Activated CD8-positive, alpha-beta memory T cell treated with anti-CD3 and anti-CD28 coated beads for 48 hours (primary cell): ENCODE measurements around the gene PLPPR3.
"Not testable (repeated sequence)": the region's sequence is repeated elsewhere in the genome, so short reads cannot be mapped to it uniquely, and the experiment has no call there.

Experiments
- DNase-seq, 3 experiments: peaks; one replicate each; pipeline ENCODE4 v3.0.0-alpha.2; 2020; ENCODE audit warnings: low read depth in 2 of 3, low spot score in 2 of 3

Gene PLPPR3

GRCh38 chr19:827710-828321 lies 6.1 kb upstream of the PLPPR3 start, which contains the start of gene AZU1:
Gene AZU1 (plus strand): TSS chr19:827837. CDS start chr19:827847, 10 bp downstream.
- no peak for DNase-seq

GRCh38 chr19:827314-827709 lies 5.6 kb upstream of the PLPPR3 start:
- DNase-seq, result no peak

GRCh38 chr19:825897-826644 lies 4.3 kb upstream of the PLPPR3 start:
- DNase-seq, result no peak

GRCh38 chr19:824885-825284 lies 3.1 kb upstream of the PLPPR3 start:
- DNase-seq, result no peak

- no peak for DNase-seq
Measured at GRCh38 chr19:823565-824121, 1.9 kb upstream of the PLPPR3 start.

GRCh38 chr19:821231-821824 lies 427 bp downstream of the PLPPR3 start:
- DNase-seq, result no peak

GRCh38 chr19:820212-820611 lies 1.5 kb downstream of the PLPPR3 start:
- not testable (repeated sequence) for DNase-seq

GRCh38 chr19:816500-816857 lies 5.3 kb downstream of the PLPPR3 start:
- DNase-seq, result no peak

GRCh38 chr19:815775-816499 lies 5.8 kb downstream of the PLPPR3 start:
- DNase-seq, result no peak

GRCh38 chr19:815079-815774 lies 6.5 kb downstream of the PLPPR3 start:
- DNase-seq, result no peak

GRCh38 chr19:814152-815078 lies 7.3 kb downstream of the PLPPR3 start:
- no peak for DNase-seq

GRCh38 chr19:813219-814151 lies 8.3 kb downstream of the PLPPR3 start:
- DNase-seq, result no peak

GRCh38 chr19:812747-813218 lies 9.0 kb downstream of the PLPPR3 start:
- DNase-seq, result no peak

GRCh38 chr19:812049-812746 lies 9.6 kb downstream of the PLPPR3 start:
- DNase-seq, result no peak

- DNase-seq, result no peak
Measured at GRCh38 chr19:811506-812048, 10.2 kb downstream of the PLPPR3 start.

GRCh38 chr19:810883-811489 lies 10.8 kb downstream of the PLPPR3 start:
- DNase-seq, result no peak
